ENCODE results near the gene FALEC.

GRCh38 chr1:150508982-150509381, 6.6 kb upstream of the FALEC start:
- TF ChIP-seq POLR2AphosphoS5 (IDR thresholded peaks at IDR 0.05; ENCODE audit: low read depth, low read length) (no peak), TAF1 (IDR thresholded peaks at IDR 0.05; ENCODE audit: borderline replicate concordance, insufficient read depth, low read length) (no peak)

All from PFSK-1 (cell line).